Natural killer cell (primary cell): ENCODE data around the gene SPDYE3. TPM values are rescaled to one million over a fixed set of nuclear protein-coding genes. Genes with fewer than 3 reads are reported as not detected.
"Not testable (repeated sequence)": the region's sequence is repeated elsewhere in the genome, so short reads cannot be mapped to it uniquely, and the experiment has no call there.

Experiments
- ATAC-seq, 3 donors: fragments of 150-1000 bp in 2 of 3; fragments of 200-7000 bp in 1 of 3; cut with Tn5 transposase; 1 replicate in 1 of 3; 2 replicates in 2 of 3; pipeline ENCODE4 v1.10.0; 2021; ENCODE audit warnings: mild to moderate bottlenecking in 2 of 3, moderate library complexity in 2 of 3
- DNase-seq, 2 donors: peaks; one replicate each; pipeline versions ENCODE4 v3.0.0 to v3.0.0-alpha.2; 2013 to 2021; ENCODE audit warnings: mixed read lengths in 1 of 2
- H3K27ac ChIP-seq: one replicate; pipeline ENCODE4 v1.5.1; 2013; ENCODE audit warnings: mild to moderate bottlenecking, low read length
- H3K27me3 ChIP-seq: one replicate; pipeline ENCODE4 v1.6.1; 2013; ENCODE audit warnings: low read length; ENCODE audit not compliant: control insufficient read depth, insufficient read depth
- H3K36me3 ChIP-seq: one replicate; pipeline ENCODE4 v1.6.1; 2013; ENCODE audit warnings: low read length; ENCODE audit not compliant: control insufficient read depth, insufficient read depth
- H3K4me1 ChIP-seq: one replicate; pipeline ENCODE4 v1.6.1; 2013; ENCODE audit warnings: low read length; ENCODE audit not compliant: control insufficient read depth, insufficient read depth
- H3K4me3 ChIP-seq: one replicate; pipeline ENCODE4 v1.5.1; 2013; ENCODE audit warnings: low read length
- H3K9me3 ChIP-seq: one replicate; pipeline ENCODE4 v1.6.1; 2013; ENCODE audit warnings: low read length; ENCODE audit not compliant: control insufficient read depth, insufficient read depth
- H3K27ac Mint-ChIP-seq, 2 donors: one replicate each; pipeline ENCODE4 v1.8.0; 2022; ENCODE audit warnings: mild to moderate bottlenecking in 2 of 2, mixed read lengths in 2 of 2, moderate library complexity in 1 of 2
- H3K27me3 Mint-ChIP-seq, 2 donors: one replicate each; pipeline ENCODE4 v1.8.0; 2022; ENCODE audit warnings: low read depth in 2 of 2, mixed read lengths in 2 of 2
- H3K36me3 Mint-ChIP-seq: one replicate; pipeline ENCODE4 v1.8.0; 2022; ENCODE audit warnings: mixed read lengths
- H3K4me1 Mint-ChIP-seq, 2 donors: one replicate each; pipeline ENCODE4 v1.8.0; 2022; ENCODE audit warnings: mixed read lengths in 2 of 2
- H3K4me3 Mint-ChIP-seq: one replicate; pipeline ENCODE4 v1.8.0; 2022; ENCODE audit warnings: mild to moderate bottlenecking, moderate library complexity, mixed read lengths
- H3K9me3 Mint-ChIP-seq, 2 donors: one replicate each; pipeline ENCODE4 v1.8.0; 2022; ENCODE audit warnings: mixed read lengths in 2 of 2
- CTCF ChIP-seq: fragments of 200-600 bp; IDR thresholded peaks from one replicate; pipeline ENCODE4 v1.8.0; 2022; ENCODE audit warnings: antibody characterized with exemption
- WGBS: methylation state at CpG from one replicate; pipeline ENCODE4 v1.1.7; 2013; ENCODE audit warnings: missing lambda C conversion rate; ENCODE audit not compliant: insufficient coverage; 5-methylcytosine and 5-hydroxymethylcytosine counted together
- intact Hi-C: fragments of 100-400 bp; cut with micrococcal nuclease; formaldehyde crosslinking; loops from one replicate; pipeline ENCODE4 v1.14.2; 2022
- total RNA-seq, 4 donors: library from RNA; stranded (reverse); fragments of 120-200 nt in 1 of 4; gene quantifications; one replicate each; pipeline versions ENCODE4 v1.2.3 to v1.2.4, GENCODE V29; 2013 to 2022

SPDYE3 gene
- total RNA-seq, 3 donors from 2014 or later (not counting 1 experiment from before 2014, with no cell fraction given), result not detected

DNA sequence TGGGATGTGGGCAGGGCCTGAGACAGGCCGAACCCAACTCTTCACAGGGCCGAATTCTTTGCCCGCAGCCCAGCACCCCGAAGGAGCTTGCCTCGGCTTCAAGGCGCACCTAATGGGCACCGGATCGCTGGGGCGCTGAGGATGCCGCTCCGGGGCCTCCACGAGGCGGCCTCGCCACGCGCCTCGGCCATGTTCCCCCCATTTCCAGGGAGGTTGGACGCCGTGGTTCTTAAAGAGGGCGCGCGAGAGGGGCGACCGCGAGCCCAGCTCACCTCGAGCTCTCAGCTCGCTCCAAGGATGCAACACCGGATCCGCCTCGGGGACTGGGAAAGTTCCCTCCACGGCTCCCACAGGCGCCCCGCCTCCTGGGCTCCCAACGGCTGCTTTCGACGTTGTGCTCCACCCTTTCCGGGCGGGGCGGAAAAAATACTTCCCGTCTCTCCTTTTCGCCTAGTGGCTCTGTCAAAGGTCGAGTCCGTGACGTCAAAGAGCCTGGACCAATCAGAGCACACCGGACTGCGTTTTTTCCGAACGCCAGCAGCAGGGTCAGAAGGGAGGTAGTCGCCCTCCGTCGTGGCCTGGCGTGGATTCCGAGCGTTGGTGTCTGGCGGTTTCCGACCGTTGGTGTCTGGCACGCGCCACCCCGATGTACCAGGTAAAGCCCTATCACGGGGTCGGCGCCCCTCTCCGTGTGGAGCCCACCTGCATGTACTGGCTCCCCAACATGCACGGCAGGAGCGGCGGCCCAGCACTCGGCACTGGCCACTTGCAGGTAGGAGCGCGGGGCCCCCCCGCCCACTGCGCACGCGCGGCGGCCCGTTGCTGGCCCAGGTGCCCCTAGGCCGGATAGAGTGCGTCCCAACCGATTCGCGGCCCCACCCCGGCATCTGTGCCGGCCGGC lies 28.3 kb downstream of the SPDYE3 start:
- Histone ChIP-seq H3K4me3 (peak overlapping the region; percentile 70), H3K27ac (peak overlapping the region; percentile 85)
- peak; percentile 27 for TF ChIP-seq CTCF
- ATAC-seq (peak; percentile 90 to 98 (median 92)), DNase-seq (peak; percentile 83 to 88)
- H3K4me3 Mint-ChIP-seq, result peak overlapping the region; percentile 93
- H3K9me3 ChIP-seq, H3K4me1 ChIP-seq, H3K36me3 ChIP-seq, H3K9me3 Mint-ChIP-seq, H3K27me3 ChIP-seq, H3K36me3 Mint-ChIP-seq, H3K27me3 Mint-ChIP-seq: not testable (repeated sequence)
- H3K27ac Mint-ChIP-seq, result peak overlapping the region; percentile 96
- WGBS, result under 1% methylated on average over 80 of the region's 85 CpGs
- intact Hi-C loops, result loop anchor here (5.0 kb wide), 1 partner anchor 61 kb away; no protein-coding TSS in a partner anchor
- peaks cover 5 to 14% of the 10 kb centered on the region in 2 donors for H3K4me1 Mint-ChIP-seq

GRCh38 chr7:100338083-100338696 lies 30.7 kb downstream of the SPDYE3 start:
- not testable (repeated sequence) for H3K4me3 ChIP-seq, H3K9me3 ChIP-seq, H3K36me3 Mint-ChIP-seq, H3K27me3 ChIP-seq, DNase-seq, H3K27me3 Mint-ChIP-seq, H3K4me3 Mint-ChIP-seq, H3K9me3 Mint-ChIP-seq, H3K27ac ChIP-seq, H3K4me1 ChIP-seq, ATAC-seq
- Mint-ChIP-seq H3K27ac (peak overlapping the region; percentile 18 to 77), H3K4me1 (peaks cover 21 to 22% of the 10 kb centered on the region in 2 donors)
- intact Hi-C loops, result loop anchor here (5.0 kb wide), 1 partner anchor 59 kb away; no protein-coding TSS in a partner anchor
- 92% methylated on average over 13 of the region's 15 CpGs for WGBS
- H3K36me3 ChIP-seq, result peaks cover 14% of the 10 kb centered on the region

DNA sequence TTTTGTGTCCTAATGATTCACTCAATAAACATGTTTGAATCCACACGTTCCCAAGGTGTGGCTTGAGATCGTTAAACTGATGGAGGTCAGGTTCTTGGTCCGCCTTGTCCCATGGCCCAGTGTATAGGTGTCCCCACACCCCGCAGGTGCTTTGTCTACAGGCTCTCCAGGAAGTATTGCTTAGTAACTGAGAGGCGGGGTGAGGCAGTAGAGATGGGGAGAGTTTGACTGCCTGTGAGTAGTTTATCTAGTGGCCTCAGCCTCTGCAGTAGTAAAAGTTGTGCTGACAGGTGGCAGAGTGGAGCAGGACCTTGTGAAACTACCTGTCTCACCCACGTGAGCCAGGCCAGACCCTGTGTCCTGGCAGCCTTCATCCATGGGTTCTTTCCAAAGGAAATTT lies 33.8 kb downstream of the SPDYE3 start:
- ATAC-seq, intact Hi-C loops, H3K27me3 Mint-ChIP-seq, H3K9me3 ChIP-seq, H3K36me3 Mint-ChIP-seq, H3K4me3 Mint-ChIP-seq, H3K4me3 ChIP-seq, H3K9me3 Mint-ChIP-seq, DNase-seq, H3K27ac ChIP-seq, H3K27me3 ChIP-seq: not testable (repeated sequence)
- H3K36me3 ChIP-seq, result peaks cover 18% of the 10 kb centered on the region
- peaks cover 22% of the 10 kb centered on the region for H3K4me1 ChIP-seq
- Mint-ChIP-seq H3K27ac (peak overlapping the region; percentile 86 to 89), H3K4me1 (peaks cover 25 to 34% of the 10 kb centered on the region in 2 donors)
- 81% methylated on average over 6 of the region's 6 CpGs for WGBS

DNA sequence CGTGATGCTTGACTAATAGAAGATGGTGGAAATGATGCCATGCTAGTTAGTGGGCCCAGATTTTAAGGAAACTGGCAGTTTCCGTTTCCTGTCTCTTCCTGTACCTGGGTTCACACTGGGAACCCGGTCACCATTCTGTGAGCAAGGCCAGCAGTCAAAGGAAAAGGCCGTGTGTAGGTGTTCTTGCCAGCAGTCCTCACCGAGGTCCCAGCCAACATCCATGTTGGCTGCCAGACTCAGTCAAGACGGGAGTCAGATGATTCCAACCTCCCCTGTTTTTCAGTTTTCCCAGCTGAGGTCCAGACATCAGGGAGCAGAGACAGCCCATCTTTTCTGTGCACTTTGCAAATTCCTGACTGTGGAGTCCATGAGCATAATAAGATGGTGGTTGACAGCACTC lies 35.3 kb downstream of the SPDYE3 start:
- Histone ChIP-seq H3K9me3 (no peaks in the 10 kb centered on the region), H3K27ac (peak overlapping the region; percentile 8), H3K4me3 (no peak overlapping the region), H3K36me3 (peaks cover 33% of the 10 kb centered on the region), H3K27me3 (no peaks in the 10 kb centered on the region), H3K4me1 (peaks cover 18% of the 10 kb centered on the region)
- intact Hi-C loops, result no loop called here
- Mint-ChIP-seq H3K36me3 (no peaks in the 10 kb centered on the region), H3K27ac (peak overlapping the region; percentile 86 to 89), H3K4me1 (peaks cover 25 to 34% of the 10 kb centered on the region in 2 donors), H3K4me3 (peak overlapping the region; percentile 25), H3K27me3 (no peaks in the 10 kb centered on the region), H3K9me3 (no peaks in the 10 kb centered on the region)
- no peak for TF ChIP-seq CTCF
- DNase-seq (no peak), ATAC-seq (no peak)
- WGBS, result 93% methylated on average over 6 of the region's 6 CpGs

GRCh38 chr7:100344124-100344559 lies 36.6 kb downstream of the SPDYE3 start:
- H3K27me3 ChIP-seq, ATAC-seq, H3K9me3 Mint-ChIP-seq, H3K9me3 ChIP-seq, H3K4me3 ChIP-seq, H3K36me3 Mint-ChIP-seq, H3K27me3 Mint-ChIP-seq: not testable (repeated sequence)
- Mint-ChIP-seq H3K4me1 (peaks cover 25 to 34% of the 10 kb centered on the region in 2 donors), H3K4me3 (peak overlapping the region; percentile 76), H3K27ac (peak overlapping the region; percentile 95 to 99)
- peak in 1 of 2 donors; percentile 28 for DNase-seq
- Histone ChIP-seq H3K4me1 (peaks cover 18% of the 10 kb centered on the region), H3K27ac (peak overlapping the region; percentile 99), H3K36me3 (peaks cover 35% of the 10 kb centered on the region)
- WGBS, result 75% methylated on average over 2 of the region's 4 CpGs
- intact Hi-C loops, result loop anchor here (2.0 kb wide), 1 partner anchor 85 kb away; the partner anchor contains the start of genes MEPCE and ZCWPW1
